Pons (tissue), 1 donor: ENCODE measurements around the gene ULK2.
A peak's percentile ranks its signal among the peaks of the same experiment; 100 is the strongest.
"Not testable (repeated sequence)": the region's sequence is repeated elsewhere in the genome, so short reads cannot be mapped to it uniquely, and the experiment has no call there.

Experiments
- DNase-seq: peaks from one replicate; pipeline ENCODE4 v3.0.0-alpha.2; 2016; ENCODE audit warnings: low spot score

The ULK2 gene

GRCh38 chr17:19766421-19767270 lies 101.1 kb downstream of the ULK2 start:
- peak; percentile 74 for DNase-seq

- no peak for DNase-seq
Observed at GRCh38 chr17:19766016-19766415, 101.7 kb downstream of the ULK2 start.

- not testable (repeated sequence) for DNase-seq
Observed at GRCh38 chr17:19763991-19764390, 103.7 kb downstream of the ULK2 start.

GRCh38 chr17:19763416-19763815 lies 104.3 kb downstream of the ULK2 start:
- DNase-seq, result no peak

- DNase-seq, result peak; percentile 17
Observed at GRCh38 chr17:19762515-19762961, 105.2 kb downstream of the ULK2 start.

GRCh38 chr17:19760746-19761145 lies 107.0 kb downstream of the ULK2 start:
- no peak for DNase-seq

- DNase-seq, result no peak
Observed at GRCh38 chr17:19759568-19760549, 107.9 kb downstream of the ULK2 start.

GRCh38 chr17:19757536-19758180 lies 110.1 kb downstream of the ULK2 start:
- DNase-seq, result no peak

GRCh38 chr17:19756546-19756945 lies 111.2 kb downstream of the ULK2 start:
- DNase-seq, result no peak

- DNase-seq, result no peak
Observed at GRCh38 chr17:19755821-19756510, 111.8 kb downstream of the ULK2 start.

- DNase-seq, result no peak
Observed at GRCh38 chr17:19755392-19755791, 112.3 kb downstream of the ULK2 start.

- DNase-seq, result peak; percentile 79
Observed at GRCh38 chr17:19753661-19754463, 113.9 kb downstream of the ULK2 start.

GRCh38 chr17:19753051-19753509 lies 114.7 kb downstream of the ULK2 start:
- DNase-seq, result peak; percentile 60

GRCh38 chr17:19752216-19753050 lies 115.3 kb downstream of the ULK2 start:
- peak; percentile 26 for DNase-seq

GRCh38 chr17:19750835-19751234 lies 116.9 kb downstream of the ULK2 start:
- no peak for DNase-seq

GRCh38 chr17:19750020-19750572 lies 117.6 kb downstream of the ULK2 start:
- no peak for DNase-seq

- no peak for DNase-seq
Observed at GRCh38 chr17:19748807-19749193, 118.9 kb downstream of the ULK2 start.

GRCh38 chr17:19747829-19748806 lies 119.6 kb downstream of the ULK2 start, which contains the start of gene ALDH3A1:
Gene ALDH3A1, minus strand, starts transcription at chr17:19748298. Its CDS starts 3,169 bp downstream, at chr17:19745129.
- no peak for DNase-seq
